Measurements from ENCODE around the gene PRLHR. TPM values are rescaled to one million over a fixed set of nuclear protein-coding genes. Genes with fewer than 3 reads are reported as not detected.

Gene PRLHR
- total RNA-seq, 4 donors from 2014 or later = not detected

DNA sequence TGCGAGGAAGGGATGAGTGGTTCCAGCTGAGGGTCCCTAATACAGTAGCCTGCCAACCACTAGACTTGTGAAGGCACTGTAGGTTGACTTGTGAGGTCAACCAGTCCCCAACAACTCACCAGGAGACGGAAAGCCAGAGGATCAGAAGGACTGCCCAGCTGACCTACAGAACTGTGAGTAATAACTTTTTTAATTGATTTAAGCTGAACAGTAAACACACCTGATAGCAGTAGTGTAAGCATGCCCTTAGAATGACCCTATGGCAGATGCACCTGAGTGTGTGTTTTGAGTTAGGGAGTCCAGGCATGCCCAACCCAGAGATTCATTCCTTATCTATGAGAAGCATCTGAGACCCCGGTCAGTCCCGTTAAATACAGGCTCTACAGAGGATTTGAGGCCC lies 14.1 kb downstream of the PRLHR start:
- no peak for TF ChIP-seq CTCF (IDR thresholded peaks at IDR 0.05 in 4 of 5, conservative IDR thresholded peaks at IDR 0.05 in 1 of 5)
- TF ChIP-seq POLR2A (IDR thresholded peaks at IDR 0.05) = no peak
- H3K36me3 ChIP-seq = no peaks in the 10 kb centered on the region
- no peaks in the 10 kb centered on the region for H3K9me3 ChIP-seq
- H3K27me3 ChIP-seq = no peaks in the 10 kb centered on the region
- ATAC-seq = no peak
- in situ Hi-C loops (cut with MboI; ENCODE audit: low sequenced_read_pairs in 4 of 4) = no loop called here
- H3K4me3 ChIP-seq = no peak overlapping the region
- H3K4me1 ChIP-seq = no peaks in the 10 kb centered on the region
- DNase-seq = no peak
- intact Hi-C loops (cut with DNase I; ENCODE audit: low total_unique reads) = no loop called here
- H3K27ac ChIP-seq = no peak overlapping the region

GRCh38 chr10:118580702-118581101 lies 14.7 kb downstream of the PRLHR start:
- no peak overlapping the region for H3K4me3 ChIP-seq
- ATAC-seq (no peak), DNase-seq (no peak)
- H3K9me3 ChIP-seq = no peaks in the 10 kb centered on the region
- in situ Hi-C loops (cut with MboI; ENCODE audit: low sequenced_read_pairs in 4 of 4) (no loop called here), intact Hi-C loops (cut with DNase I; ENCODE audit: low total_unique reads) (no loop called here)
- H3K27ac ChIP-seq = no peak overlapping the region
- TF ChIP-seq CTCF (IDR thresholded peaks at IDR 0.05 in 4 of 5, conservative IDR thresholded peaks at IDR 0.05 in 1 of 5) (no peak), POLR2A (IDR thresholded peaks at IDR 0.05) (no peak)
- no peaks in the 10 kb centered on the region for H3K27me3 ChIP-seq
- no peaks in the 10 kb centered on the region for H3K36me3 ChIP-seq
- H3K4me1 ChIP-seq = no peaks in the 10 kb centered on the region

- peaks cover 0 to 4% (median 0%) of the 10 kb centered on the region in 3 donors for H3K27me3 ChIP-seq
- H3K4me1 ChIP-seq = peaks cover 4 to 13% of the 10 kb centered on the region in 2 donors
- no peaks in the 10 kb centered on the region for H3K9me3 ChIP-seq
- ATAC-seq (no peak), DNase-seq (no peak)
- intact Hi-C loops (cut with DNase I; ENCODE audit: low total_unique reads) (no loop called here), in situ Hi-C loops (cut with MboI; ENCODE audit: low sequenced_read_pairs in 4 of 4) (loop anchor here in 2 of 4 donors (5.0 to 25.0 kb wide), 2 partner anchors 229 to 239 kb away; no protein-coding TSS in a partner anchor)
- TF ChIP-seq CTCF (IDR thresholded peaks at IDR 0.05 in 4 of 5, conservative IDR thresholded peaks at IDR 0.05 in 1 of 5) = no peak
- no peak for TF ChIP-seq POLR2A (IDR thresholded peaks at IDR 0.05)
- H3K27ac ChIP-seq = no peak overlapping the region
- no peak overlapping the region for H3K4me3 ChIP-seq
- H3K36me3 ChIP-seq = no peaks in the 10 kb centered on the region
Measured at GRCh38 chr10:118573512-118573911, 21.9 kb downstream of the PRLHR start.

DNA sequence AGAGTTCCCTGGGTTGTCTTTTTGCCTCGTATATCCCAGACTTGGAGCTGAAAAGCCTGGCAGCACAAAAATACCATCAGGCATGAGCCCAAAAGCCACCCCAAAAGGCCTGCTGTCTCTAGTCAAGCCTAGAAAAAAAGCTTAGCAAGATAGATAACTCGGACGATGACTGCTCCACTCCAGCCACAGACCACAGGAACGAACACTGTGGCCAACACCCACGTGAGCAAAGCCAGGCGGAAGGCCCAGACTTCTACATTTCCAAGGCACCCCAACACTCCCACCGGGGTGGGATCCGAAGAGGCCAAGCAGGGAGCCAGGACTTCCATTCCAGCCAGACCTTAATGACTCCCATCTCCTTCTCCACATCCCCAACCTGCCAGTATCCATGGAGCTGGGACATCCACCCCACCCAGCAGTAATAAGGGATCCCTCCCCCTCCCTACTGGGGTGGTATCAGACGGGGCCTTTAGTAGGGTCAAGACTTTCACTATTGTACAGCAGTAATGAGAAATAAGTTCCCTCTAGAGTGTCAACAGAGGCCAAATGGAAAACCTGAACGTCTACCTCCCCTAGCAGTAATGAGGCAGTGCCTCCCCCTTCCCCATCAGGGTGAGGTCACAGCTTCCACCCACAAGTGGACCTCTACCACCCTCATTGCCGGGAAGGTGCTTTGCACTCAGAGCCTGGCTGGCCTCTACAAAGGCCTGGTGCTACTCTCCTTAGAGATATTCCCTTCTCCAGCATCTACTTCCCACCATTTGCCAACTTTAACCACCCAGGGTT lies 23.0 kb downstream of the PRLHR start:
- peaks cover 0 to 4% (median 0%) of the 10 kb centered on the region in 3 donors for H3K27me3 ChIP-seq
- no peaks in the 10 kb centered on the region for H3K36me3 ChIP-seq
- no peak for ATAC-seq
- H3K4me3 ChIP-seq = no peak overlapping the region
- H3K9me3 ChIP-seq = no peaks in the 10 kb centered on the region
- no peak for TF ChIP-seq CTCF (IDR thresholded peaks at IDR 0.05 in 4 of 5, conservative IDR thresholded peaks at IDR 0.05 in 1 of 5)
- TF ChIP-seq POLR2A (IDR thresholded peaks at IDR 0.05) = no peak
- peaks cover 4 to 21% of the 10 kb centered on the region in 2 donors for H3K4me1 ChIP-seq
- in situ Hi-C loops (cut with MboI; ENCODE audit: low sequenced_read_pairs in 4 of 4) = loop anchor here in 2 of 4 donors (5.0 to 25.0 kb wide), 2 partner anchors 230 to 240 kb away; no protein-coding TSS in a partner anchor
- no peak overlapping the region for H3K27ac ChIP-seq
- intact Hi-C loops (cut with DNase I; ENCODE audit: low total_unique reads) = no loop called here
- no peak for DNase-seq
